Measurements from ENCODE around the gene FUOM. TPM values are rescaled to one million over a fixed set of nuclear protein-coding genes. Genes with fewer than 3 reads are reported as not detected.
A peak's percentile ranks its signal among the peaks of the same experiment; 100 is the strongest.

Gene FUOM
- total and polyA plus RNA-seq, 9 of the 15 experiments (the other 6 are each of a cell fraction or from before 2014, with no cell fraction given): 1.8 to 96.1 (median 27.0) TPM

- TF ChIP-seq YBX1 (IDR thresholded peaks at IDR 0.05) (no peak), MYC (IDR thresholded peaks at IDR 0.05; ENCODE audit: low read depth, low read length) (peak; percentile 60; the same call in 1 of the 2 replicates), MYC (CRISPR knock-in tag; IDR thresholded peaks at IDR 0.05; ENCODE audit: borderline replicate concordance, low read depth) (no peak), FOXA3 (CRISPR knock-in tag; conservative IDR thresholded peaks at IDR 0.05 in 1 of 2, IDR thresholded peaks at IDR 0.05 in 1 of 2) (0 out of 4 replicates have a peak, but pooled peaks of 1 of the 2 experiments have one; percentile 54), HDAC1 (IDR thresholded peaks at IDR 0.05) (0 out of 4 replicates have a peak, but pooled peaks of 1 of the 2 experiments have one; percentile 22), RAD21 (CRISPR knock-in tag; conservative IDR thresholded peaks at IDR 0.05 in 1 of 2, IDR thresholded peaks at IDR 0.05 in 1 of 2) (0 out of 4 replicates have a peak, but pooled peaks of 1 of the 2 experiments have one; percentile 24), RB1 (IDR thresholded peaks at IDR 0.05; ENCODE audit: low read depth) (0 out of 2 replicates have a peak, but pooled peaks have one; percentile 22), POLR2AphosphoS5 (IDR thresholded peaks at IDR 0.05; ENCODE audit: control insufficient read depth, insufficient read depth, low read depth, low read length) (peak; percentile 48)
- TF ChIP-seq, protein P1, sequence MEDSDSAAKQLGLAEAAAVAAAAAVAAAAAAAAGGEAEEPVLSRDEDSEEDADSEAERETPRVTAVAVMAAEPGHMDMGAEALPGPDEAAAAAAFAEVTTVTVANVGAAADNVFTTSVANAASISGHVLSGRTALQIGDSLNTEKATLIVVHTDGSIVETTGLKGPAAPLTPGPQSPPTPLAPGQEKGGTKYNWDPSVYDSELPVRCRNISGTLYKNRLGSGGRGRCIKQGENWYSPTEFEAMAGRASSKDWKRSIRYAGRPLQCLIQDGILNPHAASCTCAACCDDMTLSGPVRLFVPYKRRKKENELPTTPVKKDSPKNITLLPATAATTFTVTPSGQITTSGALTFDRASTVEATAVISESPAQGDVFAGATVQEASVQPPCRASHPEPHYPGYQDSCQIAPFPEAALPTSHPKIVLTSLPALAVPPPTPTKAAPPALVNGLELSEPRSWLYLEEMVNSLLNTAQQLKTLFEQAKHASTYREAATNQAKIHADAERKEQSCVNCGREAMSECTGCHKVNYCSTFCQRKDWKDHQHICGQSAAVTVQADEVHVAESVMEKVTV (CRISPR knock-in tag; IDR thresholded peaks at IDR 0.05): no peak
- TF ChIP-seq, protein P2, sequence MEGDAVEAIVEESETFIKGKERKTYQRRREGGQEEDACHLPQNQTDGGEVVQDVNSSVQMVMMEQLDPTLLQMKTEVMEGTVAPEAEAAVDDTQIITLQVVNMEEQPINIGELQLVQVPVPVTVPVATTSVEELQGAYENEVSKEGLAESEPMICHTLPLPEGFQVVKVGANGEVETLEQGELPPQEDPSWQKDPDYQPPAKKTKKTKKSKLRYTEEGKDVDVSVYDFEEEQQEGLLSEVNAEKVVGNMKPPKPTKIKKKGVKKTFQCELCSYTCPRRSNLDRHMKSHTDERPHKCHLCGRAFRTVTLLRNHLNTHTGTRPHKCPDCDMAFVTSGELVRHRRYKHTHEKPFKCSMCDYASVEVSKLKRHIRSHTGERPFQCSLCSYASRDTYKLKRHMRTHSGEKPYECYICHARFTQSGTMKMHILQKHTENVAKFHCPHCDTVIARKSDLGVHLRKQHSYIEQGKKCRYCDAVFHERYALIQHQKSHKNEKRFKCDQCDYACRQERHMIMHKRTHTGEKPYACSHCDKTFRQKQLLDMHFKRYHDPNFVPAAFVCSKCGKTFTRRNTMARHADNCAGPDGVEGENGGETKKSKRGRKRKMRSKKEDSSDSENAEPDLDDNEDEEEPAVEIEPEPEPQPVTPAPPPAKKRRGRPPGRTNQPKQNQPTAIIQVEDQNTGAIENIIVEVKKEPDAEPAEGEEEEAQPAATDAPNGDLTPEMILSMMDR (IDR thresholded peaks at IDR 0.05 in 2 of 3, conservative IDR thresholded peaks at IDR 0.05 in 1 of 3; ENCODE audit: insufficient read depth in 2 of 3, low read depth in 1 of 3, low read length in 3 of 3): peak; percentile 78 to 87 (median 86)
- TF ChIP-seq, protein P3, sequence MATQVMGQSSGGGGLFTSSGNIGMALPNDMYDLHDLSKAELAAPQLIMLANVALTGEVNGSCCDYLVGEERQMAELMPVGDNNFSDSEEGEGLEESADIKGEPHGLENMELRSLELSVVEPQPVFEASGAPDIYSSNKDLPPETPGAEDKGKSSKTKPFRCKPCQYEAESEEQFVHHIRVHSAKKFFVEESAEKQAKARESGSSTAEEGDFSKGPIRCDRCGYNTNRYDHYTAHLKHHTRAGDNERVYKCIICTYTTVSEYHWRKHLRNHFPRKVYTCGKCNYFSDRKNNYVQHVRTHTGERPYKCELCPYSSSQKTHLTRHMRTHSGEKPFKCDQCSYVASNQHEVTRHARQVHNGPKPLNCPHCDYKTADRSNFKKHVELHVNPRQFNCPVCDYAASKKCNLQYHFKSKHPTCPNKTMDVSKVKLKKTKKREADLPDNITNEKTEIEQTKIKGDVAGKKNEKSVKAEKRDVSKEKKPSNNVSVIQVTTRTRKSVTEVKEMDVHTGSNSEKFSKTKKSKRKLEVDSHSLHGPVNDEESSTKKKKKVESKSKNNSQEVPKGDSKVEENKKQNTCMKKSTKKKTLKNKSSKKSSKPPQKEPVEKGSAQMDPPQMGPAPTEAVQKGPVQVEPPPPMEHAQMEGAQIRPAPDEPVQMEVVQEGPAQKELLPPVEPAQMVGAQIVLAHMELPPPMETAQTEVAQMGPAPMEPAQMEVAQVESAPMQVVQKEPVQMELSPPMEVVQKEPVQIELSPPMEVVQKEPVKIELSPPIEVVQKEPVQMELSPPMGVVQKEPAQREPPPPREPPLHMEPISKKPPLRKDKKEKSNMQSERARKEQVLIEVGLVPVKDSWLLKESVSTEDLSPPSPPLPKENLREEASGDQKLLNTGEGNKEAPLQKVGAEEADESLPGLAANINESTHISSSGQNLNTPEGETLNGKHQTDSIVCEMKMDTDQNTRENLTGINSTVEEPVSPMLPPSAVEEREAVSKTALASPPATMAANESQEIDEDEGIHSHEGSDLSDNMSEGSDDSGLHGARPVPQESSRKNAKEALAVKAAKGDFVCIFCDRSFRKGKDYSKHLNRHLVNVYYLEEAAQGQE (IDR thresholded peaks at IDR 0.05; ENCODE audit: borderline replicate concordance): peak; percentile 19; the same call in 1 of the 2 replicates
- TF ChIP-seq, protein P3 (CRISPR knock-in tag; IDR thresholded peaks at IDR 0.05; ENCODE audit: low read depth): no peak
Observed at GRCh38 chr10:133307776-133308420, 49.9 kb downstream of the FUOM start (continued).

All from K562 (cell line).